Nephron (organoid): ENCODE measurements around the gene OR10A2.

Experiments
- H3K27ac Mint-ChIP-seq, 3 experiments: 2 replicates each; pipeline ENCODE4 v1.8.0; 2020; ENCODE audit warnings: mixed read lengths in 3 of 3, mild to moderate bottlenecking in 2 of 3, moderate library complexity in 1 of 3
- H3K27me3 Mint-ChIP-seq: 2 replicates; pipeline ENCODE4 v1.8.0; 2021; ENCODE audit warnings: low read depth, mild to moderate bottlenecking, moderate library complexity, mixed read lengths
- H3K36me3 Mint-ChIP-seq: 2 replicates; pipeline ENCODE4 v1.8.0; 2020; ENCODE audit warnings: low read depth, mixed read lengths
- H3K4me1 Mint-ChIP-seq: 2 replicates; pipeline ENCODE4 v1.8.0; 2020; ENCODE audit warnings: mixed read lengths
- H3K4me3 Mint-ChIP-seq, 3 experiments: 2 replicates each; pipeline ENCODE4 v1.8.0; 2020; ENCODE audit warnings: mild to moderate bottlenecking in 3 of 3, mixed read lengths in 3 of 3, moderate library complexity in 2 of 3
- H3K9me3 Mint-ChIP-seq: 2 replicates; pipeline ENCODE4 v1.8.0; 2020; ENCODE audit warnings: mixed read lengths
- TF ChIP-seq, protein P1 (sequence below), 3 experiments: fragments of 200-600 bp; sonication (generic); IDR thresholded peaks; one replicate each; pipeline ENCODE4 v1.5.0; 2021; ENCODE audit warnings: antibody characterized with exemption in 3 of 3; ENCODE audit not compliant: unreplicated experiment in 3 of 3

Gene OR10A2

DNA sequence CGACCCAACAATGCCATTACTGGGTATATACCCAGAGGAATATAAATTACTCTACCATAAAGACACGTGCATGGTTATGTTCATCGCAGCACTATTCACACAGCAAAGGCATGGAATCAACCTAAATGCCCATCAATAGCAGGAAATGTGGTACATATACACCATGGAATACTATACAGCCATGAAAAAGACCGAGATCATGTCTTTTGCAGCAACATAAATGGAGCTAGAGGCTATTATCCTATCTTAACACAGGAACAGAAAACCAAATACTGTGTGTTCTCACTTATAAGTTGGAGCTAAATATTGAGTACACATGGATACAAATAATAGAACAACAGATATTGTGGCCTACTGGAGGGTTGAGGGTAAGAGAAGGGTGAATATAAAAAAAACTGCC lies 26.0 kb downstream of the OR10A2 start:
- Mint-ChIP-seq H3K27ac (no peak overlapping the region), H3K27me3 (no peaks in the 10 kb centered on the region), H3K9me3 (no peaks in the 10 kb centered on the region), H3K4me1 (no peaks in the 10 kb centered on the region), H3K36me3 (no peaks in the 10 kb centered on the region), H3K4me3 (no peak overlapping the region)
- TF ChIP-seq, protein P1, sequence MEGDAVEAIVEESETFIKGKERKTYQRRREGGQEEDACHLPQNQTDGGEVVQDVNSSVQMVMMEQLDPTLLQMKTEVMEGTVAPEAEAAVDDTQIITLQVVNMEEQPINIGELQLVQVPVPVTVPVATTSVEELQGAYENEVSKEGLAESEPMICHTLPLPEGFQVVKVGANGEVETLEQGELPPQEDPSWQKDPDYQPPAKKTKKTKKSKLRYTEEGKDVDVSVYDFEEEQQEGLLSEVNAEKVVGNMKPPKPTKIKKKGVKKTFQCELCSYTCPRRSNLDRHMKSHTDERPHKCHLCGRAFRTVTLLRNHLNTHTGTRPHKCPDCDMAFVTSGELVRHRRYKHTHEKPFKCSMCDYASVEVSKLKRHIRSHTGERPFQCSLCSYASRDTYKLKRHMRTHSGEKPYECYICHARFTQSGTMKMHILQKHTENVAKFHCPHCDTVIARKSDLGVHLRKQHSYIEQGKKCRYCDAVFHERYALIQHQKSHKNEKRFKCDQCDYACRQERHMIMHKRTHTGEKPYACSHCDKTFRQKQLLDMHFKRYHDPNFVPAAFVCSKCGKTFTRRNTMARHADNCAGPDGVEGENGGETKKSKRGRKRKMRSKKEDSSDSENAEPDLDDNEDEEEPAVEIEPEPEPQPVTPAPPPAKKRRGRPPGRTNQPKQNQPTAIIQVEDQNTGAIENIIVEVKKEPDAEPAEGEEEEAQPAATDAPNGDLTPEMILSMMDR (IDR thresholded peaks at IDR 0.05; ENCODE audit: unreplicated experiment in 3 of 3) = no peak

DNA sequence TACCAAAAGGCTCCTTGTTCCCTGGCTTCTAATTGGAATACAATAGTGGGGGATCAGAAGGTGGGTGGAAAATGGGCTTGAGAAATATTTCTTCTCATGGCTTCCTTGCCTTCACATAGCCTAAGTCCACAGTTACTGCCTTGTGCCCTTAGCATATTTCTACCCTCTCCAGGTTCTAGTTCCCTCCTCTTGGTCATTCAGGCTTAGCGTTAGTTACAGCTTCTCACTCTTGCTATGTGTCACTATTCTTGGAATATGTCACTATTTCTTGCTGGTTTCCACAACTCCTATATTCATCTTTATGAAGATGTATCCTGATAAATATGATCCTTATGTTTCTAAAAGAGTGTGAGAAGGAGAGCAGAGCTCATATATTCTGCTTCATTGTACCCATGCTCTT lies 27.0 kb downstream of the OR10A2 start:
- H3K27me3 Mint-ChIP-seq = no peaks in the 10 kb centered on the region
- no peak overlapping the region for H3K27ac Mint-ChIP-seq
- H3K4me3 Mint-ChIP-seq = no peak overlapping the region
- TF ChIP-seq, protein P1 (IDR thresholded peaks at IDR 0.05; ENCODE audit: unreplicated experiment in 3 of 3) = no peak
- H3K9me3 Mint-ChIP-seq = no peaks in the 10 kb centered on the region
- no peaks in the 10 kb centered on the region for H3K36me3 Mint-ChIP-seq
- no peaks in the 10 kb centered on the region for H3K4me1 Mint-ChIP-seq

DNA sequence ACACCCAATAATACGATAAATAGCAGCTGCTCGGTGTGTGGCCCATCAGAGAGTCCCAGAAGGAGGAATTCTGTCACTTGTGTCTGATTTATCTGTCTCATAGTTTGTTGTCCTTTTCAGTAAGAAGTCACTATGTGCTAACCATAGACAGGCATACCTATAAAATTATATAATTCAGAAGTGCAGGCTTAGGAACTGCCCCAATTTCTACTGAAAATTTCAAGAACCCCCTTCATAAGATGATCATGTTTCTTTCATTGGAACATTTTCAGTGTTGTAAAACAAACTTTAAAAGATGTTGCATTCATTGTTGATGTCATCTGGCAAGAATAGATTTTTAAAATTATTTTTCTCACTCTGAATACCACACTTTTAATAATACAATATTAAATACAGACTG lies 29.5 kb downstream of the OR10A2 start, which contains the start of gene OR2D2:
TSS of gene OR2D2 (minus strand) at position 101 of the 400 bp plus-strand sequence. CDS start at position 101, 0 bp downstream.
- no peaks in the 10 kb centered on the region for H3K27me3 Mint-ChIP-seq
- H3K9me3 Mint-ChIP-seq = no peaks in the 10 kb centered on the region
- H3K4me1 Mint-ChIP-seq = no peaks in the 10 kb centered on the region
- no peak within 1 kb of the TSS for H3K4me3 Mint-ChIP-seq
- TF ChIP-seq, protein P1 (IDR thresholded peaks at IDR 0.05; ENCODE audit: unreplicated experiment in 3 of 3) = no peak
- H3K27ac Mint-ChIP-seq = no peak within 1 kb of the TSS
- no peaks in the 10 kb centered on the region for H3K36me3 Mint-ChIP-seq

DNA sequence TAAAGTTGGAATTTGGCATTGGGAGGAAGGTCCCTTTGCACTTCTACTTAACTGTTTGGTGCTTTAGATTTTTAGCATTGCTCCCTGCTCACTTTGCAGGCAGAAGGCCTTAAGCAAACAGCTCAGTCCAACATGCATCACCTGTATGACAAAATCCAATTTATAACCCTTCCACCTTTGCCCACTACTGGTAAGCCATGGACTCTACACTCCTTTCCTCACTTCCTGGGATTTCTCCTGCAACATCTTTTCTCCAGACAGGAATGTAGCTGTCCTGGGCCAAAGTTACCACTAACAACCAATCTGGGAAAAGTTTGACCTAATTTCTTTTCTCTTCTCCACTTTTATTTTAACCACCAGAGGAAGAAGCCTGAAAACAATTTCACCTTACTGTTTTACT lies 31.2 kb downstream of the OR10A2 start:
- H3K9me3 Mint-ChIP-seq = no peaks in the 10 kb centered on the region
- H3K36me3 Mint-ChIP-seq = no peaks in the 10 kb centered on the region
- peaks cover 4% of the 10 kb centered on the region for H3K27me3 Mint-ChIP-seq
- H3K27ac Mint-ChIP-seq = no peak overlapping the region
- no peaks in the 10 kb centered on the region for H3K4me1 Mint-ChIP-seq
- H3K4me3 Mint-ChIP-seq = no peak overlapping the region
- TF ChIP-seq, protein P1 (IDR thresholded peaks at IDR 0.05; ENCODE audit: unreplicated experiment in 3 of 3) = no peak

DNA sequence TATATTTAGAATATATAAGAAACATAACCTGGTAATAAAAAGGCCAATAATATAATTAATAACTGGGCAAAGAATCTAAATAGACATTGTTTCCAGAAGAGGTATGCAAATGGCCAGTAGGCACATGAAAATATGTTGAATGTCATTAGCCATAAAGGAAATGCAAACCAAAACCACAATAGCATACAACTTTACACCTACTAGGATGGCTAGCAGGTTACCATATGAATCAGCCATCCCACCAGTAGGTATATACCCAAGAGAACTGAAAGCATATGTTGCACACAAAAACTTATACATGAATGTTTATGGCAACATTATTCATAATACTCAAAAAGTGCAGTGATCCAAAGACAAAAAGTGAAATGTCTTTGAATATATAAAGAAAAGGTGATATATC lies 32.2 kb downstream of the OR10A2 start:
- H3K9me3 Mint-ChIP-seq = no peaks in the 10 kb centered on the region
- H3K4me1 Mint-ChIP-seq = no peaks in the 10 kb centered on the region
- TF ChIP-seq, protein P1 (IDR thresholded peaks at IDR 0.05; ENCODE audit: unreplicated experiment in 3 of 3) = no peak
- no peaks in the 10 kb centered on the region for H3K36me3 Mint-ChIP-seq
- no peak overlapping the region for H3K4me3 Mint-ChIP-seq
- peaks cover 4% of the 10 kb centered on the region for H3K27me3 Mint-ChIP-seq
- H3K27ac Mint-ChIP-seq = no peak overlapping the region

DNA sequence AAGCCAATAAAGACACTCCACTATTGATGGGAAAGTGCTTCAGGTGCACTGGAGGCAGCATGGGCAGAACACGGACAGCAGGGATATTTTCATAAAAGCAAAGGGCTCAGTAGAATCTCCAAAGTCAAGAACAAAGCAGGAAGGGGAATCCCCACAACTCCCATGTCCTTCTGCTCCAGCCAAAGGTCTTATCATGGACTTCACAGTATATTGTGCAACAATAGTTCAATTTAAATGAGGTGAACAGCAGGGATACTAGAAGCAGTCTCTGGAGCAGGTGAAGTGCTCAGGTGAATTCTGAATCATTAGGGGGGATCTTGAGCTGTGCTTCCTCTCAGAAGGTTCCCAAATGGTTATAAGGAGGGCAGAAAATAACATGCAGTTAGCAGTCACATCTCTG lies 36.1 kb downstream of the OR10A2 start:
- TF ChIP-seq, protein P1 (IDR thresholded peaks at IDR 0.05; ENCODE audit: unreplicated experiment in 3 of 3) = no peak
- no peak overlapping the region for H3K4me3 Mint-ChIP-seq
- no peaks in the 10 kb centered on the region for H3K4me1 Mint-ChIP-seq
- no peaks in the 10 kb centered on the region for H3K36me3 Mint-ChIP-seq
- no peak overlapping the region for H3K27ac Mint-ChIP-seq
- no peaks in the 10 kb centered on the region for H3K9me3 Mint-ChIP-seq
- H3K27me3 Mint-ChIP-seq = peaks cover 4% of the 10 kb centered on the region
